Measurements from ENCODE around the gene LRRK1.

DNA sequence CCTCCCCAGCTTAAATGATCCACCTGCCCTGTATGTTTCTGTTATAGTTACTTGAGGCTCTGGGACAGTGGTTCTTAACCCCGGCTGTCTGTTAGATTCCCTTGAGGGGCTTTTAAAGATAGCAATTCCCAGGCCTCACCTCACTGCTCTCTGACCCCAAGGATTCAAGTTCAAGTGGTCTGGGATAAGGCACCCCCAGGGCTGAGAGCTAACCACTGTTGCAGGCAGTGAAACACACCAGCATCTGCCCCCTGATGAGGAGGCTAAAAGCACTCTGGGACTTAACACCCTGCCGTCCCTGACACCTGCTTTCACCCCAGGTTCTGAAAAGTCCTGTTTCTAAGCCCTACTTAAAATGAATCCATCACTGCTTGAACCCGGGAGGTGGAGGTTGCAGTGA, 103.7 kb downstream of the LRRK1 start:
- TF ChIP-seq CHD2 (IDR thresholded peaks at IDR 0.05; ENCODE audit: low read length, partially characterized antibody) (no peak), EP300 (IDR thresholded peaks at IDR 0.05; ENCODE audit: borderline replicate concordance in 1 of 2, low read depth in 1 of 2, low read length in 1 of 2) (no peak), YY1 (IDR thresholded peaks at IDR 0.05; ENCODE audit: low read depth) (no peak), POLR2AphosphoS5 (IDR thresholded peaks at IDR 0.05; ENCODE audit: low read depth, low read length) (no peak), GATA2 (CRISPR knock-in tag; IDR thresholded peaks at IDR 0.05) (no peak), RFX5 (IDR thresholded peaks at IDR 0.05; ENCODE audit: low read length) (no peak), RXRA (IDR thresholded peaks at IDR 0.05; ENCODE audit: borderline replicate concordance, low read depth) (no peak), TAF1 (IDR thresholded peaks at IDR 0.05; ENCODE audit: borderline replicate concordance, low read depth, low read length) (no peak)
- TF ChIP-seq, protein P1, sequence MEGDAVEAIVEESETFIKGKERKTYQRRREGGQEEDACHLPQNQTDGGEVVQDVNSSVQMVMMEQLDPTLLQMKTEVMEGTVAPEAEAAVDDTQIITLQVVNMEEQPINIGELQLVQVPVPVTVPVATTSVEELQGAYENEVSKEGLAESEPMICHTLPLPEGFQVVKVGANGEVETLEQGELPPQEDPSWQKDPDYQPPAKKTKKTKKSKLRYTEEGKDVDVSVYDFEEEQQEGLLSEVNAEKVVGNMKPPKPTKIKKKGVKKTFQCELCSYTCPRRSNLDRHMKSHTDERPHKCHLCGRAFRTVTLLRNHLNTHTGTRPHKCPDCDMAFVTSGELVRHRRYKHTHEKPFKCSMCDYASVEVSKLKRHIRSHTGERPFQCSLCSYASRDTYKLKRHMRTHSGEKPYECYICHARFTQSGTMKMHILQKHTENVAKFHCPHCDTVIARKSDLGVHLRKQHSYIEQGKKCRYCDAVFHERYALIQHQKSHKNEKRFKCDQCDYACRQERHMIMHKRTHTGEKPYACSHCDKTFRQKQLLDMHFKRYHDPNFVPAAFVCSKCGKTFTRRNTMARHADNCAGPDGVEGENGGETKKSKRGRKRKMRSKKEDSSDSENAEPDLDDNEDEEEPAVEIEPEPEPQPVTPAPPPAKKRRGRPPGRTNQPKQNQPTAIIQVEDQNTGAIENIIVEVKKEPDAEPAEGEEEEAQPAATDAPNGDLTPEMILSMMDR (IDR thresholded peaks at IDR 0.05): no peak
